ENCODE data around the gene TRMT112. TPM values are rescaled to one million over a fixed set of nuclear protein-coding genes. Genes with fewer than 3 reads are reported as not detected.

TRMT112 gene
- total RNA-seq, 1 donor, result 177 TPM

DNA sequence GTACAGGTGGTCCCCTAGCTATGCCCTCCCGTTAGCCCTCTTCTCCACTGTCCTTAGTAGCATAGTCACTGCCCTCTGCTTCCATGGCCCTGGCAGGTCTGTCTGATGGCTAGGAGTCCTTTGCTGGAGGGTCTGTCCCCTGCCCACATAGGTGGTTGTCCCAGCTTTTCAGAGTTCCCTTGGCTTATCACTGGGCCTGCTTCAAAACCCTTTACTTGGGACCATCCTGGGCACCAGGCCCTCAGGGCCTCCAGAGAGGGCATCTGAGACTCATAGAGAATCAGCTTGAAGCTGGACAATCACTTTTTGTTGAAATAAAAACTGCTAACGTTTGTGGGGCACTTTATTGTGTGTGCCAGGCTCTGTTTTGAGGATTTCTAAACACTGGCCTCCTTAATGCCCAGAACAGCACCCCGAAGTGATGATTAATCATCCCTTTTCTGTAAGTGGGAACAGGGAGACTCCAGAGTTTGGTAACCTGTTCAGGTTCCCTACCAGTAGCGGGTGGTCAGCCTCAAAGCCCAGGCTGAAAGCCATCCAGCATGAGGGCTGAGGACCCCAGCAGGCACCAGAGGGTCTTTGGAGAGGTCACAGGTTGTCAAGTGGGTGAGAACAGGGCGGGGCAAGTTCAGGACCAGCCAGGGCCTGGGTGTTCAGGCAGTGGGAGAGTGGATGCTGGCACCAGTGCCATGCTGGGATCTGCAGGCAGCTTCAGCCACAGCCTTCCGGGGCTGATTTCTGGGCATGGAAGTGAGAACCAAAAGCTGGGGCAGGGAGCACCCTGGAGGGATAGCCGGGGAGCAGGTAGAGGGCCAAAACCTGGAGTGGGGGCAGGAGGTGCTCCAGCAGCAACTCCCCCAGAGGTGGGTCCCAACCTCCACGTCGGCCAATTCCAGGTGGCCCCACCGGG lies 26.8 kb downstream of the TRMT112 start:
- no peak overlapping the region for H3K4me3 ChIP-seq (ENCODE audit: low read depth, low read length)
- DNase-seq (ENCODE audit: low read depth), result no peak
- TF ChIP-seq, protein P1, sequence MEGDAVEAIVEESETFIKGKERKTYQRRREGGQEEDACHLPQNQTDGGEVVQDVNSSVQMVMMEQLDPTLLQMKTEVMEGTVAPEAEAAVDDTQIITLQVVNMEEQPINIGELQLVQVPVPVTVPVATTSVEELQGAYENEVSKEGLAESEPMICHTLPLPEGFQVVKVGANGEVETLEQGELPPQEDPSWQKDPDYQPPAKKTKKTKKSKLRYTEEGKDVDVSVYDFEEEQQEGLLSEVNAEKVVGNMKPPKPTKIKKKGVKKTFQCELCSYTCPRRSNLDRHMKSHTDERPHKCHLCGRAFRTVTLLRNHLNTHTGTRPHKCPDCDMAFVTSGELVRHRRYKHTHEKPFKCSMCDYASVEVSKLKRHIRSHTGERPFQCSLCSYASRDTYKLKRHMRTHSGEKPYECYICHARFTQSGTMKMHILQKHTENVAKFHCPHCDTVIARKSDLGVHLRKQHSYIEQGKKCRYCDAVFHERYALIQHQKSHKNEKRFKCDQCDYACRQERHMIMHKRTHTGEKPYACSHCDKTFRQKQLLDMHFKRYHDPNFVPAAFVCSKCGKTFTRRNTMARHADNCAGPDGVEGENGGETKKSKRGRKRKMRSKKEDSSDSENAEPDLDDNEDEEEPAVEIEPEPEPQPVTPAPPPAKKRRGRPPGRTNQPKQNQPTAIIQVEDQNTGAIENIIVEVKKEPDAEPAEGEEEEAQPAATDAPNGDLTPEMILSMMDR (IDR thresholded peaks at IDR 0.05; ENCODE audit: insufficient read depth, low read length), result no peak

DNA sequence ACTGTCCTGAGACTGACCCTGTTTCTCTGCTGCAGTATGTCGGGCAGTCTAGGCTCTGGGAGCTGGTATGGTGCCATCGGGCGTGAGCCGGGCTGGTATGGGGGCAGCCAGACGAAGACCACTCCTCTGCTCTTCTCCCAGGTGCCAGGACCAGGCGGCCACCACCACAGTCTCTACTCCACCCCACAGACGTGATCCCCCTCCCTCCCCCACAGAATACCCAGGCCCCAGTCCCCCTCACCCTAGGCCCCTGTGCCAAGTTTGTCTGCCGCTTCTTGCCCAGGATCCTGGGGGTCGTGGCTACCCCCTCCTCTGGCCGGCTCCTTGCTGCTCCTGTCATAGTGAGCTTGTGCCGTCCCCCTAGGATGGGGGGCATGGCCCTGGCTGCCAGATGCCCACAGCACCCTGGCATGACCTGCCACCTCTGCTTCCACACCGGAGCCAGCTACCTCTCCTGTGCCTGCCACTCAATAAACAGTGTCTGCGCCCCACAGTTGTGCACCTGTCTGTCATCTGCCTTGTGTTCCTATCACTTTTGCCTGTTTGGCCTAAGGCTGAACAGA lies 28.3 kb downstream of the TRMT112 start:
- TF ChIP-seq, protein P1 (IDR thresholded peaks at IDR 0.05; ENCODE audit: insufficient read depth, low read length), result no peak
- no peak overlapping the region for H3K4me3 ChIP-seq (ENCODE audit: low read depth, low read length)
- no peak for DNase-seq (ENCODE audit: low read depth)

DNA sequence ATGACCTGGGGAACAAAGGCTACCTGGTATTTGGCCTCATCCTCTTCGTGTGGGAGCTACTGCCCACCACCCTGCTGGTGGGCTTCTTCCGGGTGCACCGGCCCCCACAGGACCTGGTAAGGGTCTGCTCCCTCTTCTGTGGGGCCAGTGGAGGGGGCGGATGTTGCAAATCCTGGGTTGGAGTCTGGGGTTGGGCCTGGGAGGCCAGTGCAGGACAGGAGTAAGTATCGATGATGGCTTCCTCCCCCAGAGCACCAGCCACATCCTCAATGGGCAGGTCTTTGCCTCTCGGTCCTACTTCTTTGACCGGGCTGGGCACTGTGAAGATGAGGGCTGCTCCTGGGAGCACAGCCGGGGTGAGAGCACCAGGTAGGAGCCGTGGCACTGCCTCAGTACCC lies 29.0 kb downstream of the TRMT112 start:
- no peak for DNase-seq (ENCODE audit: low read depth)
- no peak overlapping the region for H3K4me3 ChIP-seq (ENCODE audit: low read depth, low read length)
- TF ChIP-seq, protein P1 (IDR thresholded peaks at IDR 0.05; ENCODE audit: insufficient read depth, low read length), result no peak

DNA sequence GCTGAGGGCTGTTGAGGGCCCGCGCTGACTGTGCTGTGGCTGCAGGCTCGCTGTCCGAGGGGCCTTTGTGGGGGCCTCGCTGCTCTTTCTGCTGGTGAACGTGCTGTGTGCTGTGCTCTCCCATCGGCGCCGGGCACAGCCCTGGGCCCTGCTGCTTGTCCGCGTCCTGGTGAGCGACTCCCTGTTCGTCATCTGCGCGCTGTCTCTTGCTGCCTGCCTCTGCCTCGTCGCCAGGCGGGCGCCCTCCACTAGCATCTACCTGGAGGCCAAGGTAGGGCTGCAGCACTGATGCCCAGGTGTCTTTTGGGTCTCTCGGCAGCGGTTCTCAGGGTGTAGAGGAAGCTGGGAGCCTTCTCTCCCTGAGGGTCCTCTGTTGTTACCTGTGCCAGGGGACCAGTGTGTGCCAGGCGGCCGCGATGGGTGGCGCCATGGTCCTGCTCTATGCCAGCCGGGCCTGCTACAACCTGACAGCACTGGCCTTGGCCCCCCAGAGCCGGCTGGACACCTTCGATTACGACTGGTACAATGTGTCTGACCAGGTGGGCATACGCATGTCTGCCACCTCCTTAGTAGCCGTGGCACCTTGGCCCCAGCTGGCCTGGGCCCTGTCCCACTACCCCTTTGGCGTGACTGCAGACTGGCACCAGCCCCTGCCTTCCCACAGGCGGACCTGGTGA lies 29.5 kb downstream of the TRMT112 start:
- no peak overlapping the region for H3K4me3 ChIP-seq (ENCODE audit: low read depth, low read length)
- TF ChIP-seq, protein P1 (IDR thresholded peaks at IDR 0.05; ENCODE audit: insufficient read depth, low read length), result no peak
- no peak for DNase-seq (ENCODE audit: low read depth)

DNA sequence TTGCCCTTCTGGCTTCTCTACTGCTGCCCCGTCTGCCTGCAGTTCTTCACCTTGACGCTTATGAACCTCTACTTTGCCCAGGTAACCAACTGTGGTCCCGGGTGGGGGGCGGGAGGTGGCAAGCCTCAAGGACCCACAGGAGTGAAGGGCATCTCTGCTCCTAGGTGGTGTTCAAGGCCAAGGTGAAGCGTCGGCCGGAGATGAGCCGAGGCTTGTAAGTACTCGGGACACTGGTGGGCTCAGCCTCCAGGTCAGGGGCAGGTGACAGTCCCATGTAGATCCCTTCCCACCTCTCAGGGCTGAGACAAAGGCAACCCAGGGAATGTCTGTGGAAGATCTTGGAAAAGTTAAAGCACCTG lies 30.6 kb downstream of the TRMT112 start:
- TF ChIP-seq, protein P1 (IDR thresholded peaks at IDR 0.05; ENCODE audit: insufficient read depth, low read length), result no peak
- H3K4me3 ChIP-seq (ENCODE audit: low read depth, low read length), result no peak overlapping the region
- DNase-seq (ENCODE audit: low read depth), result no peak

DNA sequence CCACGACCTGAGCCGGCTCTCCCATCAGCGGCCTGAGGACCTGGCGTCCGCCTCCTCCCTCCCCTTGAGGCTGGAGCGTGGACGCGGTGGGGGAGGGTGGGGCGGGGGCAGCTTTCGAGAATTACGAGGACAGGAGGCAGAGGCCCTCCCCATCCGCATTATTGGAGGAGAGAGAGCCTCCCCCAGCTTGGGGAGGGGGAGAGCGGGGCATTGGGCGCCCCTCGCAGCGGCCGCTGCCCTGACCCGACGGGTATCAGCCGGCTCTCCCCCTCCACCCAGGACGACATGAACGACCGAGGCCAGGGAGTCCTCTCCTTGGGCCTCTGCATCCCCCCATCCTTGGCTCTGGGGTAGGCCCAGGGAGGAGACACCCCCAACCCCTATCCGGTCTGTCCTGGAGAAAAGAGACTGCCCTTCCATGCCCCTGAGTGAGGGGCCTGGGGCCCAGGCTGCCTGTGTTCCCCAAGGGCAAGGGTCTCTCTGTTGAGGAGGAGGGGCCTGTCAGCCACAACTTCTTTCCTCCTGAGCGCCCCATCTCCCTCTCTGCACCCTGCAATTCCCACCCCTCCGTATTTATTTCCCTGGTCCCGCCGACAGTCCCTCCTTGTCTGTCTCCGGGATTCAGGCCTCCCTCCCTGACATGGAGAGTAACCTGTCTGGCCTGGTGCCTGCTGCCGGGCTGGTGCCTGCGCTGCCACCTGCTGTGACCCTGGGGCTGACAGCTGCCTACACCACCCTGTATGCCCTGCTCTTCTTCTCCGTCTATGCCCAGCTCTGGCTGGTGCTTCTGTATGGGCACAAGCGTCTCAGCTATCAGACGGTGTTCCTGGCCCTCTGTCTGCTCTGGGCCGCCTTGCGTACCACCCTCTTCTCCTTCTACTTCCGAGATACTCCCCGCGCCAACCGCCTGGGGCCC lies 31.2 kb downstream of the TRMT112 start:
- peak overlapping the region; percentile 87 for H3K4me3 ChIP-seq (ENCODE audit: low read depth, low read length)
- DNase-seq (ENCODE audit: low read depth), result no peak
- TF ChIP-seq, protein P1 (IDR thresholded peaks at IDR 0.05; ENCODE audit: insufficient read depth, low read length), result no peak

Data from fibroblast of the aortic adventitia (primary cell).